ENCODE measurements around the gene PHRF1. TPM values are rescaled to one million over a fixed set of nuclear protein-coding genes. Genes with fewer than 3 reads are reported as not detected.

Gene PHRF1
- total and polyA plus RNA-seq, 2 donors (not counting 3 experiments of a cell fraction or from before 2014, with no cell fraction given), result 14.2 to 39.4 TPM

DNA sequence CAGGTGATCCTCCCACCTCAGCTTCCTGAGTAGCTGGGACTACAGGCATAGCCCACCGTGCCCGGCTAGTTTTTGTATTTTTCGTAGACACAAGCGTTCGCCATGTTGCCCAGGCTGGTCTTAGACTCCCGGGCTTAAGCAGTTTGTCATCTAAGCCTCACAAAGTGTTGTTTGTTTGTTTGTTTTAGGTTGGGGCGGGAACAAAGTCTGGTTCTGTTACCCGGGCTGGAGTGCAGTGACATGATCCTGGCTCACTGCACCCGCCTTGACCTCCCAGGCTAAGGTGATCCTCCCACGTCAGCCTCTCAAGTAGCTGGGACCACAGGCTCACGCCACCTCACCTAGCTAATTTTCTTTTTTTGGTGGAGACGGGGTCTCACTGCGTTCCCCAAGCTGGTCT is 26.9 kb downstream of the PHRF1 start:
- dilution Hi-C loops (cut with MboI; ENCODE audit: extremely low pct_ligation_motif_present, low sequenced_read_pairs), result no loop called here
- TF ChIP-seq FOS (IDR thresholded peaks at IDR 0.05; ENCODE audit: borderline replicate concordance, insufficient read depth, low read length), result no peak
- TF ChIP-seq JUN (IDR thresholded peaks at IDR 0.05; ENCODE audit: borderline replicate concordance, insufficient read depth, insufficient read length, low read depth), result no peak
- TF ChIP-seq, protein P1, sequence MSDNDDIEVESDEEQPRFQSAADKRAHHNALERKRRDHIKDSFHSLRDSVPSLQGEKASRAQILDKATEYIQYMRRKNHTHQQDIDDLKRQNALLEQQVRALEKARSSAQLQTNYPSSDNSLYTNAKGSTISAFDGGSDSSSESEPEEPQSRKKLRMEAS (IDR thresholded peaks at IDR 0.05; ENCODE audit: insufficient read depth, insufficient read length), result no peak
- TF ChIP-seq GATA2 (IDR thresholded peaks at IDR 0.05; ENCODE audit: insufficient read depth, insufficient read length, low read depth, low read length), result no peak
- no peak for TF ChIP-seq MYC (IDR thresholded peaks at IDR 0.05; ENCODE audit: low read depth, low read length)
- TF ChIP-seq EZH2 (IDR thresholded peaks at IDR 0.05; ENCODE audit: borderline replicate concordance, low read depth, low read length, severe bottlenecking), result no peak
- TF ChIP-seq, protein P2, sequence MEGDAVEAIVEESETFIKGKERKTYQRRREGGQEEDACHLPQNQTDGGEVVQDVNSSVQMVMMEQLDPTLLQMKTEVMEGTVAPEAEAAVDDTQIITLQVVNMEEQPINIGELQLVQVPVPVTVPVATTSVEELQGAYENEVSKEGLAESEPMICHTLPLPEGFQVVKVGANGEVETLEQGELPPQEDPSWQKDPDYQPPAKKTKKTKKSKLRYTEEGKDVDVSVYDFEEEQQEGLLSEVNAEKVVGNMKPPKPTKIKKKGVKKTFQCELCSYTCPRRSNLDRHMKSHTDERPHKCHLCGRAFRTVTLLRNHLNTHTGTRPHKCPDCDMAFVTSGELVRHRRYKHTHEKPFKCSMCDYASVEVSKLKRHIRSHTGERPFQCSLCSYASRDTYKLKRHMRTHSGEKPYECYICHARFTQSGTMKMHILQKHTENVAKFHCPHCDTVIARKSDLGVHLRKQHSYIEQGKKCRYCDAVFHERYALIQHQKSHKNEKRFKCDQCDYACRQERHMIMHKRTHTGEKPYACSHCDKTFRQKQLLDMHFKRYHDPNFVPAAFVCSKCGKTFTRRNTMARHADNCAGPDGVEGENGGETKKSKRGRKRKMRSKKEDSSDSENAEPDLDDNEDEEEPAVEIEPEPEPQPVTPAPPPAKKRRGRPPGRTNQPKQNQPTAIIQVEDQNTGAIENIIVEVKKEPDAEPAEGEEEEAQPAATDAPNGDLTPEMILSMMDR (IDR thresholded peaks at IDR 0.05; ENCODE audit: extremely low read depth in 1 of 2, insufficient read depth in 1 of 2, low read depth in 1 of 2, low read length in 2 of 2), result no peak
- TF ChIP-seq POLR2AphosphoS5 (IDR thresholded peaks at IDR 0.05; ENCODE audit: insufficient read depth, low read depth, low read length), result no peak
- no peak for TF ChIP-seq POLR2A (IDR thresholded peaks at IDR 0.05; ENCODE audit: low read depth, low read length)
- peaks cover 21 to 68% of the 10 kb centered on the region in 2 experiments for H3K36me3 ChIP-seq (ENCODE audit: control insufficient read depth in 2 of 2, extremely low read depth in 1 of 2, insufficient read depth in 2 of 2, low read length in 2 of 2)

More for the DNA sequence above, 26.9 kb downstream of the PHRF1 start:
- no peak for DNase-seq (ENCODE audit: low read depth, low spot score)
- Histone ChIP-seq H3K9ac (replicated peaks; ENCODE audit: extremely low read depth, insufficient read depth, low read length) (no peak overlapping the region), H3K9me3 (replicated peaks; ENCODE audit: control insufficient read depth, insufficient read depth, low read length) (no peaks in the 10 kb centered on the region), H3K27ac (ENCODE audit: insufficient read depth, low read depth, low read length) (no peak overlapping the region), H3K9me1 (replicated peaks; ENCODE audit: control insufficient read depth, extremely low read depth, insufficient read depth, low read length) (no peaks in the 10 kb centered on the region), H3K79me2 (ENCODE audit: control insufficient read depth, insufficient read depth, low read length) (no peaks in the 10 kb centered on the region), H2AFZ (ENCODE audit: low read depth, low read length) (no peak overlapping the region), H3K27me3 (ENCODE audit: control insufficient read depth in 2 of 2, insufficient read depth in 2 of 2, low read length in 2 of 2) (no peaks in the 10 kb centered on the region), H3K4me3 (replicated peaks in 1 of 3; ENCODE audit: insufficient read depth in 1 of 3, low read depth in 1 of 3, low read length in 3 of 3) (no peak overlapping the region), H3K4me1 (ENCODE audit: control insufficient read depth, extremely low read depth, insufficient read depth, low read length) (no peaks in the 10 kb centered on the region), H4K20me1 (replicated peaks; ENCODE audit: control insufficient read depth, extremely low read depth, insufficient read depth, low read length) (no peaks in the 10 kb centered on the region), H3K4me2 (ENCODE audit: insufficient read depth, low read length) (no peak overlapping the region)
- ChIA-PET CTCF (no interaction called here), POLR2A (no interaction called here)
- FAIRE-seq, result no peak
- intact Hi-C loops (cut with micrococcal nuclease), result no loop called here
- BruUV-seq (replicated peaks), result no TSS peak
